KOPT-K1 (cell line): Measurements from ENCODE around the gene RBMS3.
"Not testable (repeated sequence)": the region's sequence is repeated elsewhere in the genome, so short reads cannot be mapped to it uniquely, and the experiment has no call there.

Source experiments
- H3K27ac ChIP-seq: fragments of 200-600 bp; sonication (generic); 2 replicates; pipeline ENCODE4 v1.5.1; 2016; ENCODE audit warnings: antibody characterized with exemption, mild to moderate bottlenecking, low read depth, low read length; ENCODE audit not compliant: poor library complexity, severe bottlenecking
- H3K36me3 ChIP-seq: fragments of 200-600 bp; sonication (generic); 2 replicates; pipeline ENCODE4 v1.5.1; 2017; ENCODE audit warnings: antibody characterized with exemption, mild to moderate bottlenecking, low read length, moderate library complexity; ENCODE audit not compliant: insufficient read depth
- H3K9me3 ChIP-seq: fragments of 200-600 bp; sonication (generic); 2 replicates; pipeline ENCODE4 v1.5.1; 2017; ENCODE audit warnings: antibody characterized with exemption, low read length, mild to moderate bottlenecking; ENCODE audit not compliant: insufficient read depth, poor library complexity, severe bottlenecking

Gene RBMS3

DNA sequence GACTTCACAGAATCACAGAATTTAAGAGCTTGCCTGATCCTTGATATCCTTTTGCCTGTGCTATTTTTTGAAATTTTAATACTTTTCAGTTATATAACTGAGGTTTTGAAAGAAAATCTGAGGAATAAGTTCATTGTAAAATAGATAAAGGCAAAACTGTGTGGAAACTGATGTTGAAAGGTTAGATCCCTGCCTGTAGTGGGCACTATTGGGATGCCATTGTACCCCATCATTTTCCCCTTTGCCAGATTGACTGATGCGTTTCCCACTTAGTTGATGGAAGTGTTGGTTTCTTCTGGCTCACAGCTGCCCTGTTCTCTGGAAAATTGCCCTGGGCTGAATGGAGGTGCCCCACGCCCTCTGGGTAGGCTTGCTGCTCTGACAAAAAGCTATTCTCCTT, 387.9 kb downstream of the RBMS3 start:
- Histone ChIP-seq H3K36me3 (no peaks in the 10 kb centered on the region), H3K9me3 (no peaks in the 10 kb centered on the region), H3K27ac (no peak overlapping the region)

DNA sequence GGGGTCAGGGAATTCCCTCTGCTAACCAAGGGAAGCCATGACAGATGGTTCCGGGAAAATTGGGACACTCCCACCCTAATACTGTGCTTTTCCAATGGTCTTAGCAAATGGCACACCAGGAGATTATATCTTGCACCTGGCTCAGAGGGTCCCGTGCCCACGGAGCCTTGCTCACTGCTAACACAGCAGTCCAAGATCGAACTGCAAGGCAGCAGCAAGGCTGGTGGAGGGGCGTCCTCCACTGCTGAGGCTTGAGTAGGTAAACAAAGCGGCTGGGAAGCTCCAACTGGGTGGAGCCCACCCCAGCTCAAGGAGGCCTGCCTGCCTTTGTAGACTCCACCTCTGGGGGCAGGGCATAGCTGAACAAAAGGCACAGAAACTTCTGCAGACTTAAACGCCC, 389.6 kb downstream of the RBMS3 start:
- not testable (repeated sequence) for H3K9me3 ChIP-seq, H3K27ac ChIP-seq, H3K36me3 ChIP-seq

DNA sequence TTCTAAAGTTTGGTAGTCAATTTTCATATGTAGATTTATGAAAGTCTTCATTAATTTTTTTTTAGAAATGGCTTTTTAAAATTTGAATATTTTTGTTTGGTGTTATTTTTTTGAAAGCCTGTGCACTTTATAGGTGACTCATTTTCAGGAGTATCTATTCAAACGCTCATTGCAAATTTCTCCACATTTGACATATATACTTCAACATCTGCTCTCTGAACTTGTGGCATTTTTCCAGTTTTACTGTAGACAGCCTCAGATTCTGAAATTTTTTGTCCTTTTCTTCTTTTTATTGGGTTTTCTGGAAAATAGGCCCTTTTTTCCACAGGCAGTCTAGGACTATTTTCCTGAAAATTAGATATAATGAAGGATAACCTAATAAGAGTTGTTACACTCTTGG, 396.6 kb downstream of the RBMS3 start:
- Histone ChIP-seq H3K9me3 (no peaks in the 10 kb centered on the region), H3K27ac (no peak overlapping the region), H3K36me3 (no peaks in the 10 kb centered on the region)

DNA sequence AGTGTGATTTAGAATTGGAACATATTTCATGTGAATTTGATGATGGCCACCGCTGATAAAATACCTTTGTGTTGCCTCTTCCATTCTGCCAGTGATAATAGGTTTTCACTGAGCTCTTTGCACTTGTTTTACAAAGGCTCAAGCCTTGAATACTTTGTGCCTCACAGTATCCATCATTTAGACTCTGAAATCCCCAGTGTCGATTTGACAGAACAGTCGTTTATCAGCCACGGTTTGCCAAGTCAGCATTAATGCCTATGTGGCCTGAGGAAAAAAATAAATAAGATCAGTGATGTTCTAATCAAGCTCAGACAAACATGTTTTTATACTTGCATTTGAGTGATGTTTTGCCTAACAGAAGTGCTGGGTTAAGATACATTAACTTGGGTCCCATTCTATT, 399.1 kb downstream of the RBMS3 start:
- no peak overlapping the region for H3K27ac ChIP-seq
- H3K9me3 ChIP-seq, result no peaks in the 10 kb centered on the region
- no peaks in the 10 kb centered on the region for H3K36me3 ChIP-seq

DNA sequence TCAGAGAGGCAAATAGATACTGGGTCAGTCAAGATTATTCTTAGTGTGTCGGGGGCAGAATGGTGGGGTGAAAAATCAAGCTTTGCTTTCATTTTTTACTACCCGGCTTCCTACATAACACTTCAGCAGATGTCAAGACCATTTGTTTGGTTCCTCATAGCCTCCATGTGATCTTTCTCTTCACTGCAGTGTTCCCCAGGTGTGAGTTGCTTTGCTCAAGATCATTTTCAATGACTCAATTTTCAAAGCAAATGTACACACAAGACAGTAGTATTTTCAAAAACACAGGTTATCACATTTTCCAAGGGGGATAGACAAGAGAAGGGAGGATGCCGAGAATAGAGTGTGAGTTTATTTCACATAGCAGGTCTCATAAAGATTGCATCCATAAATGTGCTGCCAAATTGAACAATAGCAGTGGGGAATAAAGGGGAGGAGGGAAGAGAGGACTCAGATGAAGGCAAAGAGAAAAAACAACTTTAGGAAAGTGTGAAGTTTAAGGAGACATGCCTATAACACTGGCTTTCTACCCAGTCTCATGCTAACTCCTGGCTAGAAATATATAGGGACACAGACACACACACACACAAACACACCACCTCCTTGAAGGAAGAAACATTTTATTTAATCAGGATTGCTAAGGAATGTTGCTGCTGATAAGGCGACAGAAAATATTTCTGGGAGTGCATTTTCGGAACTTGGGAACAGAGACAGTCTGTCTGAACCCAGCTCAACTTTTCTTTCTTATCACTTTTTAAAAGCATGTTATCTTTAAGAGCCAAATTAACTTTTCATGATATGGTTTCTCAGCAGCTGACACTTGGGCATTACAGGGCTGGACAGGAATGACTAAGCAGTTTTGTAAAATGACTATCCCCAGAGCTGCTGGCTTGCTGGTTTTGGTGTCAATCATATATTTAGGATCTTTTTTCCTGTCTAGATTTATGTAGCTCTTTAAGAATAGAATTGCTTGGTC, 402.4 kb downstream of the RBMS3 start:
- no peak overlapping the region for H3K27ac ChIP-seq
- no peaks in the 10 kb centered on the region for H3K9me3 ChIP-seq
- H3K36me3 ChIP-seq, result no peaks in the 10 kb centered on the region

DNA sequence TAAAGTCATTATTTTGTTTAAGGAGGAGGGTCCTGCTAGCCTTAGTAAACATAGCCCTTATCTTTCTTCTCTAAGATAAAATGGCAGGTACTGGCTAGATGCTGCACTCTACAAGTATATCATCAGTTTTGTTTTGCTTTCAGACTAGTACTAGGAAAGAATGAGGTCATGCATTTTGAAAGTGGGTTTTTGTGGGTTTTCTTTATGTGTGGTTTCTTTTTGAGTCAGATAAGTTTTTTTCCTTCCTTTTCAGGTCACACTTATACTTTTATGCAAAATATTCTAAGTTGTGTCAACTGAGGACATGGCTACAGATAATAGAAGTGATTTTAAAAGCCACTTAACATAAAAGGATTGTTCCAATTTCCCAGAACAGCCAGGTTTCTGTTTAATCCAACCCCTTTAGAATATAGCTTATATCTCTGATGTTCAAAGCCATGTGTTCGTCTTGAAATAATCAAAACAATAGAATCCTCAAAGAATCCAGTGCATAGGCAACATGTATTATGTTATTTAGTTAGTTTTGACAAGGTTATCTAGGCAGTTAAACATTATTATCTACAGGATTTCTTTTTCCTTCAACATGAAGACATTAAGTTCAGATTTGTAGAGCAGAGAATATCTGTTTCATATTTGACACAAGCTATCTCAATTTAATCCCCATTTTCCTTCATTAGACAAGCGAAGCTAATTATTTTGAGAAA, 406.2 kb downstream of the RBMS3 start:
- Histone ChIP-seq H3K36me3 (no peaks in the 10 kb centered on the region), H3K9me3 (no peaks in the 10 kb centered on the region), H3K27ac (no peak overlapping the region)

DNA sequence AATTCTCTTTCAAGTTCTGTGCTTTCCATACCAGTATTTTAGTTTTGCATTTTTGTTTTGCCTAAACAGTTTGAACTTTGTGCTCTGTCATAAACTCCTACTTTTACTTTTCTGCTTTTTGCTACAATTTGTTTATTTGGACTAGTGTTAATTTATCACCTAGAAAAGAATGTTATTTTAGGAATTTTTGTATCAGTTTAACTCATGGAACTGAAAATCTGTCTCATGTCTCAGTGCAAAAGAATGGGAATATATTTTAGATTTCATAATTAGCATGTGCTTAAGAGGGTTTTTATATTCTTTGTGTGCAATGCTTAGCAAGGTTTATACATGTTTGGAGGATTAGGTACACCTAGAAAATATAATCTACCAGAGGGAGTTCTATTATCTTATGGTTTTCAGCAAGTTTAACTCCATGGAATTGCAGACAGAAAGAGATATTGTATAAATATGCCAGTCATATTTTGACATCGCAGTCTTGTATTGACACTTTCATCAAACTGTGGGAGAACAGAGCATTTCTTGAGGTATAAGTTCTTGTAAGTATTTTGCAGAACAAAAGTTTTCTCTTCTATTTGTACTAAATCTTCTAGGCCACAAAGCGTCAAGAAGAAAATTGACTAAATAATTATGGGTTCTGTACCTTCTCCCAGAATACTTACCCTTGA, 409.9 kb downstream of the RBMS3 start:
- Histone ChIP-seq H3K36me3 (no peaks in the 10 kb centered on the region), H3K9me3 (no peaks in the 10 kb centered on the region), H3K27ac (no peak overlapping the region)

DNA sequence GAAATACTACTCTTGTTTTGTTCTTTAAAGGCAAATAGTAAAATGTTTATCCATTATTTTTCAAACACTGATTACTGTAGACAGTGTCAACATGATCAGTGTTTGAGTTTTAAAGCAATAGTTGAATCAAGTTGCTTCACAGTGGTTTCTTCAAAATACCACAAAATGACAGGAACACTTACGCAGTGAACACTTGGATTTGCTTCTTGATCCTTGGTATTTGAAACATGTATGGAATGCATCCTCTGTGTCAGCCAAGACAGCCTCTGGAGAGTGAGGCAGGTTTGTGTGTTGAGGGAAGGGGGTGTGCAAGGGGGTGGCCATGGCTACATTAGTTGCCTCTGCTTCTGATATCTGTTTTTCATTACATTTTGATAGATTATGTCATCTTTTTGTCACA, 413.0 kb downstream of the RBMS3 start:
- Histone ChIP-seq H3K9me3 (no peaks in the 10 kb centered on the region), H3K27ac (no peak overlapping the region), H3K36me3 (no peaks in the 10 kb centered on the region)

DNA sequence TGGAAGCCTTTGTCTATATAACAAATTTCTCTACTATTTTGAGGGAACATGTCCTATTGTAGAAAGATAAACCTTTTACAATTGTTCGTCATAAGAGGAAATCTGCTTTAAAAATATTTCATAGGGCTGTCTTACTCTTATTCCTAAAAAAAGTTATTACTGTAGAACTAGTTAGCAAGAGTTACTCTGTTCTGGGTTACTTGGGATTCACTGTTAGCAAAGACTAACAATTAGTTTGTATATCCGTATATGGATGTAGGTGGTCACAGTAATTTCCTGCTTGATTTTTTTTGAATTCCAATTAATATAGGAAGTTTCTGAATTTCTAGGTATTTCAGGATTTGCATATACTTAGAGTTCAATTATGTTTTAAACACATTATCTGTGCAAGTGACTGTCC, 413.5 kb downstream of the RBMS3 start:
- H3K36me3 ChIP-seq, result no peaks in the 10 kb centered on the region
- no peak overlapping the region for H3K27ac ChIP-seq
- no peaks in the 10 kb centered on the region for H3K9me3 ChIP-seq

DNA sequence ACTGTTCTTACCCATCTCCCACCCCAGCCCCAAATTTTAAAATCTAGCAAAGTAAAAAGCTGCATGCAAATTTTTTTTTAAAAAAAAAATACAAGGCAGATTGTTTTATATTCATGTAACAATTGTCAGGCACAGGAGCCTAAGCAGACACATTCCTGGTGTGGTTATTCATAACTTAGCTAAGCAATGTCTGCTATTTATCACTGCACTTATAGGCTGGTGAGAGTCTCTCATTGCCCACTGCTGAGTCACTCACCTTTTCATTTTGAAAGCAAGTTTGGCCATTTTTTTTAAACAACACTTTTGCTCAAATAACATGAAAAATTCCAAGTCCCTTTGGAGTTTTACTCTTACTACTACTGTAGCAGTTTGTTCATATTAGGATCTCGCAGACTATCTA, 413.9 kb downstream of the RBMS3 start:
- Histone ChIP-seq H3K9me3 (no peaks in the 10 kb centered on the region), H3K27ac (no peak overlapping the region), H3K36me3 (no peaks in the 10 kb centered on the region)

DNA sequence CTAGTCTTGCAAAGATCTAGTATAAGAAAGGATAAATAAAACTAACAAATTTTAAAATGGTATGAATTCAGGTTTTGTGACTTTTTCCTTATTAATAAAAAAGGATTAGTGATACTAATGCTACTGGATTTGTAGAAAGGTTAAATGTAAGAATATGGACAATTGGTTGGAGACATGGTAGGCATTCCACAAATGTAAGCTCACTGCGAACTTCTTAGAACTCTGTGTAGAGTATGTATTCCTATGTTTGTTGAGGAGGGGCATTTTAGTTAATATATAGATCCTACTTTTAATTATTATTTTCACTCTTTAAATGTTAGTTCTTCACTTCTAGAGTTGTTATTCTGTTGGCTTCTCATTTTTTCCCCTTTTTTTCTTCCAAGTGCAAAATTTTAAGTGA, 414.3 kb downstream of the RBMS3 start:
- H3K27ac ChIP-seq, result no peak overlapping the region
- no peaks in the 10 kb centered on the region for H3K9me3 ChIP-seq
- H3K36me3 ChIP-seq, result no peaks in the 10 kb centered on the region

DNA sequence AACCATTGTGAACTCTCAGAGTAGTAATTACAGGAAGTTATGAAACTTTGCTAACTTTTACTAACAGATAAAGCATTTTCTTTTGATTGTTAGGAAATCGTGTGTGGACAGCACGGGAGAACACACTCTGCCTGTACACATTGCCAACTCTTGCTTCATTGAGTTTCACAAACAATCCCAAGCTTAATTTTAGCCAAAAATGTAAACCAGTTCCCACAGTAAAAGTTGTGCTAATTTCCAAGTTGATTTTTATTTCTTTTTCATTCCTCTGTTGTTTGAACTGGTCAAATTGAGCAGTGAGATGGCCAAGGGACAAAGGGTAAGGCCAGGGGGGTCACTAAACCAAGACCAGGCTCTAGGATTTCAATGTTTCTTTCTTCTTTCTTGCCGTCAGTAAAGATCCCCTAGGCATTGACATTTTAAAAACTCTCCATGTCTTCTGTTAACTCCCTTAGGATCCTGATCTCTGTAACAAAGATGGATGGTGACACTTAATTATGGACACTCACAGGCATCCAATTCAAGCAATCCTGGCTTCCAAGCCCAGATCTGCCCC, 414.9 kb downstream of the RBMS3 start:
- no peaks in the 10 kb centered on the region for H3K36me3 ChIP-seq
- no peak overlapping the region for H3K27ac ChIP-seq
- H3K9me3 ChIP-seq, result no peaks in the 10 kb centered on the region

DNA sequence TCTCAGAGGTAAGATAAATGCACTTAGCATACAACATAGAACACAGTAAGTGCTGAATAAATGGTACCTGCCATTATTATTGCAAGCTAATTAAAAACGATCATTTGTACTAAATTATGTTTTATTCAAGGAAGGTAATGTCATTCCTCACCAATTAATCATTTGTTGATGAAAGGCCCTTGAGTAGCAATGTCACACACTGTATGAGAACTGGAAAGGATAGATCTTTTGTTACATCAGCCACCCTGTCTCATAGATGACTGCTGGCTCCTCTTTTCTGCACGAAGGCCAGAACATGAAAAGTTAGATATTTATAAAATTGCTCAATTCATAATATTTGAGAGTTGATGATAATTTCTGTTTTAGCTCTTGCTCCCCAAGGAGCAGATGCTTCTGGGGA, 415.4 kb downstream of the RBMS3 start:
- Histone ChIP-seq H3K36me3 (no peaks in the 10 kb centered on the region), H3K9me3 (no peaks in the 10 kb centered on the region), H3K27ac (no peak overlapping the region)

DNA sequence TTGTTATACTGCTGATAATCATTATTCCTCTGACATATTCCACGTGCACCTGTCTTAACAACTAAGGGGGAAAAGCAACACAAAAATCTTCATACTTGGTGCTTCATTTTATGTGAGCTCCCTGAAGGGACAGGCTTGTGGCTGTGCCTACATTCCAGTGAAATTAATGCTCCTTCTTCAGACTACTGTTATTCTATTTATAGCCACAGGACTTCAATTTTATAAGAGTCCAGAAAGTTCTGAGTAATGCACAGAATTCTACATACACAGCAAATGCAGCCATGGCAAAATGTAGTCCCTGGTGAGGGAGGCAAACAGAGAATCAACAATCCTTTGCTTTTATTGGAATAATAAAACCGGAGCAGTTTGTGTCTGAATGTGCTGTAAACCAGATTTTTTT, 417.1 kb downstream of the RBMS3 start:
- H3K36me3 ChIP-seq, result no peaks in the 10 kb centered on the region
- no peak overlapping the region for H3K27ac ChIP-seq
- H3K9me3 ChIP-seq, result peaks cover 6% of the 10 kb centered on the region

DNA sequence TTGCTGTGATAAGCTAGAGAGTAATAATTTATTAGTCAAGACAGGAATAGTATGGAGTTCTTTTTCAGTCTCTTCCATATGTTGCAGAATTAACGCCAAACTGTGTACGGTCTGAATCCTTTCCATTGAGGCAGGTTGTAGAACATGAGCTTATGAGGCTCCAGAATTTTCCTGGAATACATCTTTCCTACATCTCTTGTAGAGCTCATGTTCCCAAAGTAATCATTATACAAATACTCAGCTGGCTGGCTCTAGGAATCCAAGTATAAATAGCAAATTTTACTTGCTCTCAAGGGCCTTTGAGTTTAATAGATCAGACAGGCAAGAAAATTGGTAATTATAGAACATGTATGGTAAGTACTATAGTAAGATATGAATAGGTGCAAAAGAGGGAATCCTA, 419.4 kb downstream of the RBMS3 start:
- no peaks in the 10 kb centered on the region for H3K36me3 ChIP-seq
- H3K27ac ChIP-seq, result no peak overlapping the region
- peaks cover 6% of the 10 kb centered on the region for H3K9me3 ChIP-seq
